HEK293 (cell line): ENCODE data around the gene HEMGN.
"Not testable (repeated sequence)": the region's sequence is repeated elsewhere in the genome, so short reads cannot be mapped to it uniquely, and the experiment has no call there.

Experiments
- CTCF ChIP-seq: fragments of 450-650 bp; formaldehyde crosslinking; IDR thresholded peaks from 2 replicates; pipeline ENCODE4 v1.5.1; 2016; ENCODE audit warnings: missing biosample characterization, missing genetic modification characterization
- KLF16 ChIP-seq: fragments of 450-650 bp; formaldehyde crosslinking; IDR thresholded peaks from 2 replicates; pipeline ENCODE4 v1.5.1; 2017; ENCODE audit warnings: missing biosample characterization, missing genetic modification characterization
- ZBTB10 ChIP-seq: fragments of 450-650 bp; formaldehyde crosslinking; IDR thresholded peaks from 2 replicates; pipeline ENCODE4 v1.5.1; 2016; ENCODE audit warnings: missing biosample characterization, missing genetic modification characterization
- ZBTB49 ChIP-seq: fragments of 450-650 bp; formaldehyde crosslinking; IDR thresholded peaks from 2 replicates; pipeline ENCODE4 v1.5.1; 2016; ENCODE audit warnings: missing biosample characterization, missing genetic modification characterization, low read depth
- ZBTB8A ChIP-seq: fragments of 450-650 bp; formaldehyde crosslinking; IDR thresholded peaks from 2 replicates; pipeline ENCODE4 v1.5.1; 2016; ENCODE audit warnings: missing biosample characterization, missing genetic modification characterization
- ZEB2 ChIP-seq: fragments of 450-650 bp; formaldehyde crosslinking; IDR thresholded peaks from 2 replicates; pipeline ENCODE4 v1.5.1; 2016; ENCODE audit warnings: missing biosample characterization, missing genetic modification characterization
- ZNF223 ChIP-seq: fragments of 450-650 bp; formaldehyde crosslinking; IDR thresholded peaks from 2 replicates; pipeline ENCODE4 v1.5.1; 2016; ENCODE audit warnings: missing biosample characterization, missing genetic modification characterization
- ZNF274 ChIP-seq, 2 experiments: fragments of 200-500 bp in 1 of 2; fragments of 450-650 bp in 1 of 2; sonication (Bioruptor generic) in 1 of 2; formaldehyde crosslinking in 1 of 2; IDR thresholded peaks; 2 replicates each; pipeline versions ENCODE4 v1.5.1 to v1.6.1; 2014 to 2016; ENCODE audit warnings: borderline replicate concordance in 1 of 2, inconsistent platforms in 1 of 2, low read length in 1 of 2, missing biosample characterization in 1 of 2, missing genetic modification characterization in 1 of 2
- ZNF521 ChIP-seq: fragments of 450-650 bp; formaldehyde crosslinking; IDR thresholded peaks from 2 replicates; pipeline ENCODE4 v1.5.1; 2017; ENCODE audit warnings: missing biosample characterization, mild to moderate bottlenecking, missing genetic modification characterization
- ZNF548 ChIP-seq: fragments of 450-650 bp; formaldehyde crosslinking; IDR thresholded peaks from 2 replicates; pipeline ENCODE4 v1.5.1; 2016; ENCODE audit warnings: missing biosample characterization, missing genetic modification characterization
- ZNF664 ChIP-seq: fragments of 450-650 bp; formaldehyde crosslinking; IDR thresholded peaks from 2 replicates; pipeline ENCODE4 v1.5.1; 2016; ENCODE audit warnings: missing biosample characterization, missing genetic modification characterization
- ZSCAN23 ChIP-seq: fragments of 450-650 bp; formaldehyde crosslinking; IDR thresholded peaks from 2 replicates; pipeline ENCODE4 v1.5.1; 2016; ENCODE audit warnings: missing biosample characterization, missing genetic modification characterization

GRCh38 chr9:97976633-97977032, 38.7 kb upstream of the HEMGN start:
- TF ChIP-seq CTCF (tag by site-specific recombination); ZNF223; KLF16 (tag by site-specific recombination); ZNF664 (tag by site-specific recombination); ZEB2; ZBTB49 (tag by site-specific recombination); ZBTB10 (tag by site-specific recombination); ZNF548 (tag by site-specific recombination); ZSCAN23 (tag by site-specific recombination); ZNF521 (tag by site-specific recombination); ZNF274 (IDR thresholded peaks at IDR 0.05; ENCODE audit: low read length); ZNF274 (tag by site-specific recombination; IDR thresholded peaks at IDR 0.05; ENCODE audit: borderline replicate concordance); ZBTB8A (tag by site-specific recombination): not testable (repeated sequence)
